ENCODE measurements around the gene ZNF280B. TPM values are rescaled to one million over a fixed set of nuclear protein-coding genes. Genes with fewer than 3 reads are reported as not detected.
"Not testable (repeated sequence)": the region's sequence is repeated elsewhere in the genome, so short reads cannot be mapped to it uniquely, and the experiment has no call there.

The ZNF280B gene
- total and polyA plus RNA-seq, 12 donors: 0.01 to 2.7 (median 0.80) TPM

DNA sequence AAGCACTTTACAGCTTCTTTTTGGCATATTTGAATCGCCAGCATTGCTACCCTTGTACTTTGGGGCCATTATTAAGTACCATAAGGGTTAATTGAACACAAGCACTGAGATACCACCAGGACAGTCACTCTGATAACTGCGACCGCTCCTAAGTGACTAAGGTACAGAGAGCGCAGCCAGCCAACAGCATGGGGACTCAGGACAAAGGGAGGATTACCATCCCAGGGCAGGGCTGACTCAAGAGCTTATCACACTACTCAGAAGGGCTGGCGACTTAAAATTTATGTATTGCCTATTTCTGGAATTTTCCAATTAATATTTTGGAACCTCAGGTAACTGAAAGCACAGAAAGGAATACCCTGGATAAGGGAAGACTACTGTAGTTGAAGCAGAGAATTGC, 11.0 kb upstream of the ZNF280B start:
- H3K9me3 ChIP-seq: no peaks in the 10 kb centered on the region
- intact Hi-C loops (cut with DNase I): no loop called here
- H3K36me3 ChIP-seq: no peaks in the 10 kb centered on the region
- ATAC-seq: no peak
- WGBS, 2 donors: 50 to 57% methylated on average over 5 of the region's 5 CpGs
- no peak overlapping the region for H3K27ac ChIP-seq
- H3K4me3 ChIP-seq: no peak overlapping the region
- peaks cover 0 to 65% (median 27%) of the 10 kb centered on the region in 7 donors for H3K27me3 ChIP-seq
- H3K4me1 ChIP-seq: no peaks in the 10 kb centered on the region
- no peak for DNase-seq
- TF ChIP-seq, protein P1, sequence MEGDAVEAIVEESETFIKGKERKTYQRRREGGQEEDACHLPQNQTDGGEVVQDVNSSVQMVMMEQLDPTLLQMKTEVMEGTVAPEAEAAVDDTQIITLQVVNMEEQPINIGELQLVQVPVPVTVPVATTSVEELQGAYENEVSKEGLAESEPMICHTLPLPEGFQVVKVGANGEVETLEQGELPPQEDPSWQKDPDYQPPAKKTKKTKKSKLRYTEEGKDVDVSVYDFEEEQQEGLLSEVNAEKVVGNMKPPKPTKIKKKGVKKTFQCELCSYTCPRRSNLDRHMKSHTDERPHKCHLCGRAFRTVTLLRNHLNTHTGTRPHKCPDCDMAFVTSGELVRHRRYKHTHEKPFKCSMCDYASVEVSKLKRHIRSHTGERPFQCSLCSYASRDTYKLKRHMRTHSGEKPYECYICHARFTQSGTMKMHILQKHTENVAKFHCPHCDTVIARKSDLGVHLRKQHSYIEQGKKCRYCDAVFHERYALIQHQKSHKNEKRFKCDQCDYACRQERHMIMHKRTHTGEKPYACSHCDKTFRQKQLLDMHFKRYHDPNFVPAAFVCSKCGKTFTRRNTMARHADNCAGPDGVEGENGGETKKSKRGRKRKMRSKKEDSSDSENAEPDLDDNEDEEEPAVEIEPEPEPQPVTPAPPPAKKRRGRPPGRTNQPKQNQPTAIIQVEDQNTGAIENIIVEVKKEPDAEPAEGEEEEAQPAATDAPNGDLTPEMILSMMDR (IDR thresholded peaks at IDR 0.05): no peak

DNA sequence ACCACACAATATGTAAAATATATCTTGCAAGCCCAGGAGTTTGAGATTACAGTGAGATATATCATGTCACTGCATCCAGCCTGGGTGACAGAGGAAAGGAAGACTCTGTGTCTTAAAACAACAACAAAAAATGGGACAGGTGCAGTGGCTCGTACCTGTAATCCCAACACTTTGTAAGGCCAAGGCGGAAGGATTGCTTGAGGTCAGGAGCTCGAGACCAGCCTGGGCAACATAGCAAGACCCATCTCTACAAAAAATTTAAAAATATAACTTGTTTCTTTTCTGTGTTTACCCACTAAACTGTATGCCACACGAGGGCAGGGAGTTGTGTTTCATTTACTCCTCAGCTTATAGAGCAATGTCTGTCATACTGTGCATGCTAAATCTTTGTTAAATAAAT, 8.4 kb upstream of the ZNF280B start:
- WGBS, 2 donors: 61 to 68% methylated on average over 4 of the region's 4 CpGs
- Histone ChIP-seq H3K4me1 (no peaks in the 10 kb centered on the region), H3K27ac (no peak overlapping the region), H3K4me3 (no peak overlapping the region), H3K36me3 (no peaks in the 10 kb centered on the region), H3K27me3 (peaks cover 0 to 54% (median 35%) of the 10 kb centered on the region in 7 donors), H3K9me3 (no peaks in the 10 kb centered on the region)
- DNase-seq (no peak), ATAC-seq (no peak)
- TF ChIP-seq, protein P1 (IDR thresholded peaks at IDR 0.05): no peak
- intact Hi-C loops (cut with DNase I): no loop called here

DNA sequence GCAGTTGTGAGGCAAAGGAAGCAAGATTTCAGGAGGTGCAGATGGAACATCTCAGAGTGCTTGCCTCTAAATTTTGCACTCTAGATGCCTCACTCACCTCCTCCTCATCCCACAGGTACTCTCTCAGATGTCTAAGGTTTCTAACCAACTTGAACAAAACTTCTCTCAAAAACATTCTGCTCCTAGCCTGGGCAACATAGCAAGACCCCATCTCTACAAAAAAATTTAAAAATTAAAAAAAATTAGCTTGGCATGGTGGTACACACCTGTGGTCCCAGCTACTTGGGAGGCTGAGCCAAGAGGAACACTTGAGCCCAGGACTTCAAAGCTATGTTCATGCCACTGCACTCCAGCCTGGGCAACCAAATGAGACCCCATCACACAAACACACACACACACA, 7.3 kb upstream of the ZNF280B start:
- intact Hi-C loops (cut with DNase I): no loop called here
- TF ChIP-seq, protein P1 (IDR thresholded peaks at IDR 0.05): no peak
- H3K9me3 ChIP-seq: peaks cover 0 to 4% (median 0%) of the 10 kb centered on the region in 11 donors
- no peaks in the 10 kb centered on the region for H3K4me1 ChIP-seq
- no peaks in the 10 kb centered on the region for H3K36me3 ChIP-seq
- H3K27me3 ChIP-seq: peaks cover 0 to 61% (median 35%) of the 10 kb centered on the region in 7 donors
- no peak for ATAC-seq
- DNase-seq: no peak
- H3K27ac ChIP-seq: no peak overlapping the region
- no peak overlapping the region for H3K4me3 ChIP-seq

GRCh38 chr22:22514431-22514830, 5.9 kb upstream of the ZNF280B start:
- H3K36me3 ChIP-seq; intact Hi-C loops (cut with DNase I); ATAC-seq; H3K4me1 ChIP-seq; H3K4me3 ChIP-seq; DNase-seq; H3K27ac ChIP-seq: not testable (repeated sequence)
- 63 to 66% methylated on average over 8 of the region's 8 CpGs for WGBS, 2 donors
- Histone ChIP-seq H3K9me3 (peaks cover 0 to 19% (median 9%) of the 10 kb centered on the region in 11 donors), H3K27me3 (peaks cover 0 to 52% (median 35%) of the 10 kb centered on the region in 7 donors)

GRCh38 chr22:22513619-22514018, 5.1 kb upstream of the ZNF280B start:
- TF ChIP-seq, protein P1 (IDR thresholded peaks at IDR 0.05): no peak
- Histone ChIP-seq H3K27me3 (peaks cover 0 to 54% (median 37%) of the 10 kb centered on the region in 7 donors), H3K9me3 (peaks cover 0 to 27% (median 13%) of the 10 kb centered on the region in 11 donors), H3K4me1 (no peaks in the 10 kb centered on the region), H3K4me3 (no peak overlapping the region), H3K36me3 (no peaks in the 10 kb centered on the region), H3K27ac (no peak overlapping the region)
- 93 to 96% methylated on average over 2 of the region's 2 CpGs for WGBS, 2 donors
- no peak for ATAC-seq
- intact Hi-C loops (cut with DNase I): no loop called here
- no peak for DNase-seq
